HL-60 (cell line): ENCODE data around the gene GSDMA.

Experiments
- SPI1 ChIP-seq: IDR thresholded peaks from 2 replicates; pipeline ENCODE4 v1.6.1; 2012; ENCODE audit warnings: low read depth, mild to moderate bottlenecking, borderline replicate concordance
- TF ChIP-seq, protein P1 (sequence below): IDR thresholded peaks from one replicate; pipeline ENCODE4 v1.5.1; 2011; ENCODE audit warnings: low read length, control low read depth, inconsistent platforms; ENCODE audit not compliant: insufficient read depth
- TF ChIP-seq, protein P2 (sequence below): IDR thresholded peaks from 2 replicates; pipeline ENCODE4 v1.6.1; 2012; ENCODE audit warnings: low read depth; ENCODE audit not compliant: insufficient replicate concordance

DNA sequence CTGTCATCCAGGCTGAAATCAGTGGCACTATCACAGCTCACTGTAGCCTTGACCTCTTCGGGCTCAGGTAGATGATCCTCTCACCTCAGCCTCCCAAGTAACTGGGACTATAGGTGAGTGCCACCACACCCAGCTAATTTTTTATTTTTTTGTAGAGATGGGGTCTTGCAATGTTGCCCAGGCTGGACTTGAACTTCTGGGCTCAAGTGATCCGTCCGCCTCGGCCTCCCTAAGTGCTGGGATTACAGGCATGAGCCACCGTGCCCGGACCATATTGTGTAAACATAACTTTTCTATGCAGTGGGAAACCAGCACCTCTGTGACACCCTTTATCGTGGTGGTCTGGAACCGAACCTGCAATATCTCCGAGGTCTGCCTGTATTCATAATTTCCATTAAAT is 41.3 kb downstream of the GSDMA start:
- TF ChIP-seq, protein P1, sequence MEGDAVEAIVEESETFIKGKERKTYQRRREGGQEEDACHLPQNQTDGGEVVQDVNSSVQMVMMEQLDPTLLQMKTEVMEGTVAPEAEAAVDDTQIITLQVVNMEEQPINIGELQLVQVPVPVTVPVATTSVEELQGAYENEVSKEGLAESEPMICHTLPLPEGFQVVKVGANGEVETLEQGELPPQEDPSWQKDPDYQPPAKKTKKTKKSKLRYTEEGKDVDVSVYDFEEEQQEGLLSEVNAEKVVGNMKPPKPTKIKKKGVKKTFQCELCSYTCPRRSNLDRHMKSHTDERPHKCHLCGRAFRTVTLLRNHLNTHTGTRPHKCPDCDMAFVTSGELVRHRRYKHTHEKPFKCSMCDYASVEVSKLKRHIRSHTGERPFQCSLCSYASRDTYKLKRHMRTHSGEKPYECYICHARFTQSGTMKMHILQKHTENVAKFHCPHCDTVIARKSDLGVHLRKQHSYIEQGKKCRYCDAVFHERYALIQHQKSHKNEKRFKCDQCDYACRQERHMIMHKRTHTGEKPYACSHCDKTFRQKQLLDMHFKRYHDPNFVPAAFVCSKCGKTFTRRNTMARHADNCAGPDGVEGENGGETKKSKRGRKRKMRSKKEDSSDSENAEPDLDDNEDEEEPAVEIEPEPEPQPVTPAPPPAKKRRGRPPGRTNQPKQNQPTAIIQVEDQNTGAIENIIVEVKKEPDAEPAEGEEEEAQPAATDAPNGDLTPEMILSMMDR = no peak
- TF ChIP-seq, protein P2, sequence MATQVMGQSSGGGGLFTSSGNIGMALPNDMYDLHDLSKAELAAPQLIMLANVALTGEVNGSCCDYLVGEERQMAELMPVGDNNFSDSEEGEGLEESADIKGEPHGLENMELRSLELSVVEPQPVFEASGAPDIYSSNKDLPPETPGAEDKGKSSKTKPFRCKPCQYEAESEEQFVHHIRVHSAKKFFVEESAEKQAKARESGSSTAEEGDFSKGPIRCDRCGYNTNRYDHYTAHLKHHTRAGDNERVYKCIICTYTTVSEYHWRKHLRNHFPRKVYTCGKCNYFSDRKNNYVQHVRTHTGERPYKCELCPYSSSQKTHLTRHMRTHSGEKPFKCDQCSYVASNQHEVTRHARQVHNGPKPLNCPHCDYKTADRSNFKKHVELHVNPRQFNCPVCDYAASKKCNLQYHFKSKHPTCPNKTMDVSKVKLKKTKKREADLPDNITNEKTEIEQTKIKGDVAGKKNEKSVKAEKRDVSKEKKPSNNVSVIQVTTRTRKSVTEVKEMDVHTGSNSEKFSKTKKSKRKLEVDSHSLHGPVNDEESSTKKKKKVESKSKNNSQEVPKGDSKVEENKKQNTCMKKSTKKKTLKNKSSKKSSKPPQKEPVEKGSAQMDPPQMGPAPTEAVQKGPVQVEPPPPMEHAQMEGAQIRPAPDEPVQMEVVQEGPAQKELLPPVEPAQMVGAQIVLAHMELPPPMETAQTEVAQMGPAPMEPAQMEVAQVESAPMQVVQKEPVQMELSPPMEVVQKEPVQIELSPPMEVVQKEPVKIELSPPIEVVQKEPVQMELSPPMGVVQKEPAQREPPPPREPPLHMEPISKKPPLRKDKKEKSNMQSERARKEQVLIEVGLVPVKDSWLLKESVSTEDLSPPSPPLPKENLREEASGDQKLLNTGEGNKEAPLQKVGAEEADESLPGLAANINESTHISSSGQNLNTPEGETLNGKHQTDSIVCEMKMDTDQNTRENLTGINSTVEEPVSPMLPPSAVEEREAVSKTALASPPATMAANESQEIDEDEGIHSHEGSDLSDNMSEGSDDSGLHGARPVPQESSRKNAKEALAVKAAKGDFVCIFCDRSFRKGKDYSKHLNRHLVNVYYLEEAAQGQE = no peak
- TF ChIP-seq SPI1 = no peak
